HCT116 (cell line): ENCODE data around the gene SCRN2. TPM values are rescaled to one million over a fixed set of nuclear protein-coding genes. Genes with fewer than 3 reads are reported as not detected.

Experiments
- ATAC-seq: fragments of 200-7000 bp; cut with Tn5 transposase; 2 replicates; pipeline ENCODE4 v1.9.1; 2020; ENCODE audit warnings: mild to moderate bottlenecking, moderate library complexity
- BruUV-seq: library from RNA; stranded (reverse); fragments of 400-500 nt; replicated peaks from 2 replicates; lab custom pipeline; 2021; lab: Mats Ljungman, UMichigan
- CTCF ChIA-PET: fragments of 300-600 bp; sonication (Branson Sonifier 250); formaldehyde crosslinking; loops from one replicate; lab custom pipeline; 2021; ENCODE audit warnings: antibody characterized with exemption; lab: Charles Lee
- POLR2A ChIA-PET: fragments of 300-600, 350-600 bp; sonication (Branson Sonifier 250); formaldehyde crosslinking; loops from one replicate; lab custom pipeline; 2021; ENCODE audit warnings: antibody characterized with exemption; lab: Charles Lee
- RAD21 ChIA-PET, 2 experiments: fragments of 300-600 bp; sonication (Branson Sonifier 250); formaldehyde crosslinking; loops; one replicate each; lab custom pipeline; 2023; ENCODE audit warnings: low total read pairs in 2 of 2; ENCODE audit not compliant: uncharacterized antibody in 2 of 2, unreplicated experiment in 2 of 2, low non-redundant PET in 1 of 2; lab: Charles Lee
- DNase-seq: peaks from one replicate; pipeline ENCODE4 v3.0.0-alpha.2; 2010; ENCODE audit warnings: low read depth, low spot score
- H2AFZ ChIP-seq: fragments of 200-600 bp; shearing (Covaris generic), sonication (generic); 2 replicates; pipeline ENCODE4 v1.6.1; 2017; ENCODE audit warnings: low read depth, mixed run types, mixed read lengths, antibody characterized with exemption, low read length; ENCODE audit not compliant: poor library complexity, severe bottlenecking
- H3K27ac ChIP-seq: 2 replicates; pipeline ENCODE4 v1.5.1; 2012; ENCODE audit warnings: low read depth, low read length
- H3K27me3 ChIP-seq: fragments of 200-600 bp; sonication (generic); 2 replicates; pipeline ENCODE4 v1.6.1; 2016; ENCODE audit warnings: mixed run types, low read length, mixed read lengths; ENCODE audit not compliant: insufficient read depth
- H3K36me3 ChIP-seq, 2 experiments: fragments of 200-500 bp in 1 of 2; fragments of 200-600 bp in 1 of 2; sonication (Bioruptor generic) in 1 of 2; sonication (generic) in 1 of 2; 2 replicates each; pipeline versions ENCODE4 v1.5.1 to v1.6.1; 2014 to 2016; ENCODE audit warnings: low read length in 2 of 2, inconsistent platforms in 1 of 2, mixed read lengths in 1 of 2, mixed run types in 1 of 2; ENCODE audit not compliant: insufficient read depth in 2 of 2, control insufficient read depth in 1 of 2
- H3K4me1 ChIP-seq, 2 experiments: fragments of 200-600 bp in 1 of 2; sonication (generic) in 1 of 2; 2 replicates each; pipeline versions ENCODE4 v1.5.1 to v1.6.1; 2012 to 2017; ENCODE audit warnings: low read length in 2 of 2, inconsistent platforms in 1 of 2, mild to moderate bottlenecking in 1 of 2, mixed read lengths in 1 of 2, mixed run types in 1 of 2, moderate library complexity in 1 of 2; ENCODE audit not compliant: insufficient read depth in 2 of 2, control insufficient read depth in 1 of 2
- H3K4me2 ChIP-seq: fragments of 200-600 bp; sonication (generic); 2 replicates; pipeline ENCODE4 v1.6.1; 2017; ENCODE audit warnings: mixed run types, low read length, mixed read lengths
- H3K4me3 ChIP-seq, 2 experiments: fragments of 200-600 bp in 1 of 2; sonication (generic) in 1 of 2; replicated peaks in 1 of 2; 2 replicates each; pipeline ENCODE4 v1.5.1; 2011 to 2016; ENCODE audit warnings: low read length in 2 of 2, control low read depth in 1 of 2, low read depth in 1 of 2, mild to moderate bottlenecking in 1 of 2, mixed read lengths in 1 of 2, mixed run types in 1 of 2
- H3K79me2 ChIP-seq: fragments of 200-600 bp; sonication (generic); 2 replicates; pipeline ENCODE4 v1.6.1; 2017; ENCODE audit warnings: mild to moderate bottlenecking, mixed run types, low read length, moderate library complexity, mixed read lengths; ENCODE audit not compliant: insufficient read depth
- H3K9ac ChIP-seq: fragments of 200-600 bp; sonication (generic); 2 replicates; pipeline ENCODE4 v1.6.1; 2016; ENCODE audit warnings: low read length, mixed read lengths
- H3K9me2 ChIP-seq: fragments of 200-600 bp; sonication (generic), shearing (Covaris generic); 2 replicates; pipeline ENCODE4 v1.6.1; 2017; ENCODE audit warnings: mixed run types, mild to moderate bottlenecking, moderate library complexity; ENCODE audit not compliant: insufficient read depth
- H3K9me3 ChIP-seq, 2 experiments: fragments of 200-500 bp in 1 of 2; fragments of 200-600 bp in 1 of 2; sonication (Bioruptor generic) in 1 of 2; sonication (generic) in 1 of 2; 2 replicates each; pipeline ENCODE4 v1.6.1; 2014 to 2017; ENCODE audit warnings: low read length in 2 of 2, mixed read lengths in 2 of 2, inconsistent platforms in 1 of 2, low read depth in 1 of 2, mild to moderate bottlenecking in 1 of 2, mixed run types in 1 of 2, moderate library complexity in 1 of 2; ENCODE audit not compliant: control insufficient read depth in 1 of 2, insufficient read depth in 1 of 2
- H4K20me1 ChIP-seq: fragments of 200-600 bp; sonication (generic), shearing (Covaris generic); 2 replicates; pipeline ENCODE4 v1.6.1; 2017; ENCODE audit warnings: mixed run types, mild to moderate bottlenecking, moderate library complexity; ENCODE audit not compliant: insufficient read depth
- ATF3 ChIP-seq: IDR thresholded peaks from 2 replicates; pipeline ENCODE4 v1.6.1; 2012
- CBX3 ChIP-seq: IDR thresholded peaks from 2 replicates; pipeline ENCODE4 v1.6.1; 2012; ENCODE audit warnings: low read depth
- CEBPB ChIP-seq: IDR thresholded peaks from 2 replicates; pipeline ENCODE4 v1.6.1; 2012; ENCODE audit warnings: low read depth
- CTCF ChIP-seq, 3 experiments: fragments of 200-600 bp in 1 of 3; sonication (generic) in 1 of 3; IDR thresholded peaks in 2 of 3; conservative IDR thresholded peaks in 1 of 3; 2 replicates each; pipeline ENCODE4 v1.5.1; 2012 to 2017; ENCODE audit warnings: low read depth in 2 of 3, low read length in 2 of 3, antibody characterized with exemption in 1 of 3, borderline replicate concordance in 1 of 3, control low read depth in 1 of 3, mild to moderate bottlenecking in 1 of 3, mixed read lengths in 1 of 3, mixed run types in 1 of 3, moderate library complexity in 1 of 3; ENCODE audit not compliant: insufficient read depth in 1 of 3
- EGR1 ChIP-seq: IDR thresholded peaks from 2 replicates; pipeline ENCODE4 v1.6.1; 2012; ENCODE audit warnings: low read depth
- EZH2phosphoT487 ChIP-seq: fragments of 200-600 bp; IDR thresholded peaks from 2 replicates; pipeline ENCODE4 v1.6.1; 2018; ENCODE audit warnings: antibody characterized with exemption, borderline replicate concordance
- FOSL1 ChIP-seq: IDR thresholded peaks from 2 replicates; pipeline ENCODE4 v1.6.1; 2012; ENCODE audit warnings: low read depth
- JUND ChIP-seq: IDR thresholded peaks from 2 replicates; pipeline ENCODE4 v1.6.1; 2012
- POLR2A ChIP-seq: IDR thresholded peaks from 2 replicates; pipeline ENCODE4 v1.7.0; 2011; ENCODE audit warnings: borderline replicate concordance; ENCODE audit not compliant: insufficient read depth, insufficient read length; ENCODE audit errors: extremely low read depth
- POLR2AphosphoS5 ChIP-seq: IDR thresholded peaks from 2 replicates; pipeline ENCODE4 v1.6.1; 2011; ENCODE audit warnings: mild to moderate bottlenecking, low read depth, low read length, moderate library complexity
- REST ChIP-seq: IDR thresholded peaks from 2 replicates; pipeline ENCODE4 v1.6.1; 2012; ENCODE audit warnings: low read depth
- SIN3A ChIP-seq: IDR thresholded peaks from 2 replicates; pipeline ENCODE4 v1.6.1; 2012; ENCODE audit warnings: low read depth
- SP1 ChIP-seq: IDR thresholded peaks from 2 replicates; pipeline ENCODE4 v1.6.1; 2012; ENCODE audit warnings: low read depth
- SRF ChIP-seq: IDR thresholded peaks from 2 replicates; pipeline ENCODE4 v1.6.1; 2012; ENCODE audit warnings: low read depth
- TCF7L2 ChIP-seq: IDR thresholded peaks from 2 replicates; pipeline ENCODE4 v1.7.0; 2011; ENCODE audit warnings: borderline replicate concordance, inconsistent platforms; ENCODE audit not compliant: insufficient read depth, insufficient read length; ENCODE audit errors: extremely low read depth
- YY1 ChIP-seq: IDR thresholded peaks from 2 replicates; pipeline ENCODE4 v1.6.1; 2011; ENCODE audit warnings: low read length, low read depth, moderate library complexity, mild to moderate bottlenecking; ENCODE audit not compliant: insufficient replicate concordance; ENCODE audit errors: extremely low read depth
- ZBTB33 ChIP-seq: IDR thresholded peaks from 2 replicates; pipeline ENCODE4 v1.6.1; 2011; ENCODE audit warnings: mild to moderate bottlenecking, low read length, moderate library complexity; ENCODE audit not compliant: insufficient replicate concordance; ENCODE audit errors: extremely low read depth
- ZFX ChIP-seq: fragments of 450-650 bp; IDR thresholded peaks from 2 replicates; pipeline ENCODE4 v1.6.1; 2017
- ZNF274 ChIP-seq: fragments of 200-500 bp; sonication (Bioruptor generic); IDR thresholded peaks from 2 replicates; pipeline ENCODE4 v1.6.1; 2014; ENCODE audit warnings: mild to moderate bottlenecking, low read depth, low read length, inconsistent platforms
- intact Hi-C: fragments of 100-400 bp; cut with micrococcal nuclease; formaldehyde crosslinking; loops from 2 replicates; pipeline ENCODE4 v1.10.0; 2022
- total RNA-seq: library from RNA; stranded (reverse); gene quantifications from one replicate; pipeline ENCODE4 v1.2.1, GENCODE V29; 2021; ENCODE audit not compliant: unreplicated experiment

Gene SCRN2
- total RNA-seq, 1 experiment from 2014 or later: 53.2 TPM

GRCh38 chr17:47866941-47867340 lies 25.9 kb upstream of the SCRN2 start:
- ATAC-seq: no peak
- POLR2A ChIA-PET: no interaction called here

More at GRCh38 chr17:47866941-47867340, 25.9 kb upstream of the SCRN2 start:
- H3K9ac ChIP-seq: no peak overlapping the region
- intact Hi-C loops: no loop called here
- H3K9me3 ChIP-seq: no peaks in the 10 kb centered on the region
- H3K36me3 ChIP-seq: no peaks in the 10 kb centered on the region
- no peak overlapping the region for H3K27ac ChIP-seq
- ChIA-PET CTCF (no interaction called here), RAD21 (no interaction called here)
- H3K4me3 ChIP-seq: no peak overlapping the region
- BruUV-seq: no TSS peak
- peaks cover 7% of the 10 kb centered on the region; the same call in 1 of the 2 replicates for H3K27me3 ChIP-seq
- H3K9me2 ChIP-seq: no peaks in the 10 kb centered on the region
- no peaks in the 10 kb centered on the region for H3K79me2 ChIP-seq
- no peak for TF ChIP-seq ZFX
- TF ChIP-seq SIN3A: no peak
- TF ChIP-seq ZNF274: no peak
- TF ChIP-seq POLR2AphosphoS5: no peak
- no peak for TF ChIP-seq CTCF (IDR thresholded peaks at IDR 0.05 in 2 of 3, conservative IDR thresholded peaks at IDR 0.05 in 1 of 3; ENCODE audit: borderline replicate concordance in 1 of 3, insufficient read depth in 1 of 3, low read depth in 2 of 3, low read length in 2 of 3)
- TF ChIP-seq REST: no peak
- no peak for TF ChIP-seq YY1
- TF ChIP-seq POLR2A: no peak
- no peak for TF ChIP-seq TCF7L2
- no peak for TF ChIP-seq ZBTB33
- no peak for TF ChIP-seq ATF3
- no peak for TF ChIP-seq CBX3
- TF ChIP-seq SRF: no peak
- TF ChIP-seq FOSL1: no peak
- no peak for TF ChIP-seq SP1
- no peak for TF ChIP-seq EZH2phosphoT487
- TF ChIP-seq JUND: no peak
- TF ChIP-seq EGR1: no peak
- TF ChIP-seq CEBPB: no peak
- no peak overlapping the region for H3K4me2 ChIP-seq
- DNase-seq: no peak
- H4K20me1 ChIP-seq: no peaks in the 10 kb centered on the region
- peaks cover 17 to 36% of the 10 kb centered on the region in 2 experiments for H3K4me1 ChIP-seq
- no peak overlapping the region for H2AFZ ChIP-seq
